HepG2 (cell line): ENCODE measurements around the gene ASAP2. TPM values are rescaled to one million over a fixed set of nuclear protein-coding genes. Genes with fewer than 3 reads are reported as not detected.

Experiments
- AGO2 ChIP-seq: fragments of 200-400 bp; formaldehyde crosslinking; optimal IDR thresholded peaks from 2 replicates; pipeline ENCODE3; 2017; ENCODE audit warnings: mild to moderate bottlenecking, low read depth, low read length, moderate library complexity
- FOSL2 ChIP-seq: sonication (generic); formaldehyde crosslinking; IDR thresholded peaks from 2 replicates; pipeline ENCODE4 v1.4.0; 2020; ENCODE audit warnings: missing genetic modification reagents
- HOXA5 ChIP-seq: sonication (generic); formaldehyde crosslinking; IDR thresholded peaks from 2 replicates; pipeline ENCODE4 v1.4.0; 2020; ENCODE audit warnings: missing genetic modification reagents
- MAFG ChIP-seq: sonication (generic); formaldehyde crosslinking; IDR thresholded peaks from 2 replicates; pipeline ENCODE4 v1.5.1; 2020; ENCODE audit warnings: mild to moderate bottlenecking, missing genetic modification reagents
- RFX3 ChIP-seq: IDR thresholded peaks from 2 replicates; pipeline ENCODE4 v1.6.1; 2016; ENCODE audit warnings: missing biosample characterization, missing genetic modification reagents
- RFXAP ChIP-seq: sonication (generic); formaldehyde crosslinking; IDR thresholded peaks from 2 replicates; pipeline ENCODE4 v1.4.0; 2020; ENCODE audit warnings: missing genetic modification reagents, borderline replicate concordance
- TEAD3 ChIP-seq: optimal IDR thresholded peaks from 2 replicates; pipeline ENCODE3; 2016; ENCODE audit warnings: borderline replicate concordance
- WIZ ChIP-seq: sonication (generic); formaldehyde crosslinking; IDR thresholded peaks from 2 replicates; pipeline ENCODE4 v1.5.1; 2020; ENCODE audit warnings: mild to moderate bottlenecking, missing genetic modification reagents
- ZNF598 ChIP-seq: sonication (generic); formaldehyde crosslinking; IDR thresholded peaks from 2 replicates; pipeline ENCODE4 v1.5.1; 2020; ENCODE audit warnings: mild to moderate bottlenecking, missing genetic modification reagents, borderline replicate concordance
- polyA plus RNA-seq, 8 experiments: library from polyadenylated mRNA; depleted of rRNA in 3 of 8; stranded (reverse) in 7 of 8; unstranded in 1 of 8; fragments of >200 nt; fragmentation: Illumina TruSeq in 4 of 8; extraction: Trizol in 4 of 8; gene quantifications; 2 replicates each; pipeline versions ENCODE4 v1.2.1 to v1.2.3, GENCODE V29; 2011 to 2016; ENCODE audit warnings: low read depth in 4 of 8, missing spikeins in 1 of 8, mixed read lengths in 1 of 8; ENCODE audit not compliant: insufficient read depth in 1 of 8
- total RNA-seq, 5 experiments: library from RNA; depleted of rRNA; stranded (reverse); fragments of >200 nt; fragmentation: Illumina TruSeq; extraction: Trizol; gene quantifications; 2 replicates each; pipeline ENCODE4 v1.2.3, GENCODE V29; 2016; ENCODE audit warnings: low read depth in 1 of 5
- TF ChIP-seq, protein P1 (sequence below): sonication (generic); formaldehyde crosslinking; IDR thresholded peaks from 2 replicates; pipeline ENCODE4 v1.5.0; 2020; ENCODE audit warnings: missing genetic modification reagents
- TF ChIP-seq, protein P2 (sequence below): sonication (generic); IDR thresholded peaks from 2 replicates; pipeline ENCODE4 v1.6.1; 2016; ENCODE audit warnings: low read depth, borderline replicate concordance
- TF ChIP-seq, protein P3 (sequence below): sonication (generic); formaldehyde crosslinking; IDR thresholded peaks from 2 replicates; pipeline ENCODE4 v1.5.1; 2020; ENCODE audit warnings: mild to moderate bottlenecking, moderate library complexity, missing genetic modification reagents
- TF ChIP-seq, protein P4 (sequence below): sonication (generic); formaldehyde crosslinking; IDR thresholded peaks from 2 replicates; pipeline ENCODE4 v1.4.0; 2020; ENCODE audit warnings: missing genetic modification reagents, mild to moderate bottlenecking, borderline replicate concordance
- TF ChIP-seq, protein P5 (sequence below): sonication (generic); formaldehyde crosslinking; IDR thresholded peaks from 2 replicates; pipeline ENCODE4 v1.5.0; 2020; ENCODE audit warnings: mild to moderate bottlenecking, missing genetic modification reagents, moderate library complexity
- TF ChIP-seq, protein P6 (sequence below): sonication (generic); formaldehyde crosslinking; IDR thresholded peaks from 2 replicates; pipeline ENCODE4 v1.8.0; 2023; ENCODE audit warnings: mild to moderate bottlenecking, missing genetic modification reagents
- TF ChIP-seq, protein P7 (sequence below): sonication (generic); formaldehyde crosslinking; IDR thresholded peaks from 2 replicates; pipeline ENCODE4 v1.4.0; 2020; ENCODE audit warnings: mild to moderate bottlenecking, missing genetic modification reagents
- TF ChIP-seq, protein P8 (sequence below): sonication (generic); formaldehyde crosslinking; IDR thresholded peaks from 2 replicates; pipeline ENCODE4 v1.4.0; 2020; ENCODE audit warnings: missing genetic modification reagents, borderline replicate concordance

The ASAP2 gene
- total and polyA plus RNA-seq, 2 of the 13 experiments (the other 11 are each of a cell fraction or from before 2014, with no cell fraction given), result 7.3 to 22.3 TPM

DNA sequence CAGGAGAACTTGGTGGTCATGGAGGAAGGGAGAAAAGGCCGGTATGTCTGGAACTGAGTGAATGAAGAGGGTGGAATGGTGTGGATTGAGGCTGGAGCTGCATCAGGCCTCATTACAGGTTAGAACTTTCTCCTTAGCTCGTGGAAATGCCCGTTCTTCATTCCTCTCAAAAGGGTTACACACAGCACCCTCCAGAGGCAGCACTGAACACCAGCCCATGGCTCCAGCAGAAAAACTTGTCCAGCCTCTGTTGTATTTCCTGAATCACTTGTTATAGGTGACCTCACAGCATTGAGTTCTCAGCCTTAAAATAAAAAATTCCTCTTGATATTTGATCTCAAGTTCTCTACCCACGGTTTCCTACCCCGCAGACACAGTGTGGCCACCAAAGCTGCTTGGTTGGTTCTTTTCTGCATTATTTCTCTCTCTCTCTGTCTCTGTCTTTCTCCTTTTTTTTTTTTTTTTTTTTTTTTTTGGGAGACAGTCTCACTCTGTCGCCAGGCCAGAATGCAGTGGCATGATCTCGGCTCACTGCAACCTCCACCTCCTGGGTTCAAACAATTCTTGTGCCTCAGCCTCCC is 127.1 kb downstream of the ASAP2 start (continued):
- TF ChIP-seq TEAD3 (CRISPR knock-in tag) (peak; percentile 75), RFXAP (CRISPR knock-in tag) (0 out of 2 replicates have a peak, but pooled peaks have one; percentile 30), MAFG (CRISPR knock-in tag) (no peak), AGO2 (no peak), ZNF598 (CRISPR knock-in tag) (no peak), WIZ (CRISPR knock-in tag) (no peak), FOSL2 (CRISPR knock-in tag) (peak; percentile 30; the same call in 1 of the 2 replicates), HOXA5 (CRISPR knock-in tag) (no peak), RFX3 (CRISPR knock-in tag) (no peak)
- TF ChIP-seq, protein P1, sequence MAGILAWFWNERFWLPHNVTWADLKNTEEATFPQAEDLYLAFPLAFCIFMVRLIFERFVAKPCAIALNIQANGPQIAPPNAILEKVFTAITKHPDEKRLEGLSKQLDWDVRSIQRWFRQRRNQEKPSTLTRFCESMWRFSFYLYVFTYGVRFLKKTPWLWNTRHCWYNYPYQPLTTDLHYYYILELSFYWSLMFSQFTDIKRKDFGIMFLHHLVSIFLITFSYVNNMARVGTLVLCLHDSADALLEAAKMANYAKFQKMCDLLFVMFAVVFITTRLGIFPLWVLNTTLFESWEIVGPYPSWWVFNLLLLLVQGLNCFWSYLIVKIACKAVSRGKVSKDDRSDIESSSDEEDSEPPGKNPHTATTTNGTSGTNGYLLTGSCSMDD, result no peak
- TF ChIP-seq, protein P2, sequence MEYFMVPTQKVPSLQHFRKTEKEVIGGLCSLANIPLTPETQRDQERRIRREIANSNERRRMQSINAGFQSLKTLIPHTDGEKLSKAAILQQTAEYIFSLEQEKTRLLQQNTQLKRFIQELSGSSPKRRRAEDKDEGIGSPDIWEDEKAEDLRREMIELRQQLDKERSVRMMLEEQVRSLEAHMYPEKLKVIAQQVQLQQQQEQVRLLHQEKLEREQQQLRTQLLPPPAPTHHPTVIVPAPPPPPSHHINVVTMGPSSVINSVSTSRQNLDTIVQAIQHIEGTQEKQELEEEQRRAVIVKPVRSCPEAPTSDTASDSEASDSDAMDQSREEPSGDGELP, result no peak
- TF ChIP-seq, protein P3, sequence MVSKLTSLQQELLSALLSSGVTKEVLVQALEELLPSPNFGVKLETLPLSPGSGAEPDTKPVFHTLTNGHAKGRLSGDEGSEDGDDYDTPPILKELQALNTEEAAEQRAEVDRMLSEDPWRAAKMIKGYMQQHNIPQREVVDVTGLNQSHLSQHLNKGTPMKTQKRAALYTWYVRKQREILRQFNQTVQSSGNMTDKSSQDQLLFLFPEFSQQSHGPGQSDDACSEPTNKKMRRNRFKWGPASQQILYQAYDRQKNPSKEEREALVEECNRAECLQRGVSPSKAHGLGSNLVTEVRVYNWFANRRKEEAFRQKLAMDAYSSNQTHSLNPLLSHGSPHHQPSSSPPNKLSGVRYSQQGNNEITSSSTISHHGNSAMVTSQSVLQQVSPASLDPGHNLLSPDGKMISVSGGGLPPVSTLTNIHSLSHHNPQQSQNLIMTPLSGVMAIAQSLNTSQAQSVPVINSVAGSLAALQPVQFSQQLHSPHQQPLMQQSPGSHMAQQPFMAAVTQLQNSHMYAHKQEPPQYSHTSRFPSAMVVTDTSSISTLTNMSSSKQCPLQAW (CRISPR knock-in tag), result peak; percentile 29; the same call in 1 of the 2 replicates
- TF ChIP-seq, protein P4, sequence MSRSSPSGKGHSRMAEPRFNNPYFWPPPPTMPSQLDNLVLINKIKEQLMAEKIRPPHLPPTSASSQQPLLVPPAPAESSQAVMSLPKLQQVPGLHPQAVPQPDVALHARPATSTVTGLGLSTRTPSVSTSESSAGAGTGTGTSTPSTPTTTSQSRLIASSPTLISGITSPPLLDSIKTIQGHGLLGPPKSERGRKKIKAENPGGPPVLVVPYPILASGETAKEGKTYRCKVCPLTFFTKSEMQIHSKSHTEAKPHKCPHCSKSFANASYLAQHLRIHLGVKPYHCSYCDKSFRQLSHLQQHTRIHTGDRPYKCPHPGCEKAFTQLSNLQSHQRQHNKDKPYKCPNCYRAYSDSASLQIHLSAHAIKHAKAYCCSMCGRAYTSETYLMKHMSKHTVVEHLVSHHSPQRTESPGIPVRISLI (CRISPR knock-in tag), result peak; percentile 61; the same call in 1 of the 2 replicates
- TF ChIP-seq, protein P5, sequence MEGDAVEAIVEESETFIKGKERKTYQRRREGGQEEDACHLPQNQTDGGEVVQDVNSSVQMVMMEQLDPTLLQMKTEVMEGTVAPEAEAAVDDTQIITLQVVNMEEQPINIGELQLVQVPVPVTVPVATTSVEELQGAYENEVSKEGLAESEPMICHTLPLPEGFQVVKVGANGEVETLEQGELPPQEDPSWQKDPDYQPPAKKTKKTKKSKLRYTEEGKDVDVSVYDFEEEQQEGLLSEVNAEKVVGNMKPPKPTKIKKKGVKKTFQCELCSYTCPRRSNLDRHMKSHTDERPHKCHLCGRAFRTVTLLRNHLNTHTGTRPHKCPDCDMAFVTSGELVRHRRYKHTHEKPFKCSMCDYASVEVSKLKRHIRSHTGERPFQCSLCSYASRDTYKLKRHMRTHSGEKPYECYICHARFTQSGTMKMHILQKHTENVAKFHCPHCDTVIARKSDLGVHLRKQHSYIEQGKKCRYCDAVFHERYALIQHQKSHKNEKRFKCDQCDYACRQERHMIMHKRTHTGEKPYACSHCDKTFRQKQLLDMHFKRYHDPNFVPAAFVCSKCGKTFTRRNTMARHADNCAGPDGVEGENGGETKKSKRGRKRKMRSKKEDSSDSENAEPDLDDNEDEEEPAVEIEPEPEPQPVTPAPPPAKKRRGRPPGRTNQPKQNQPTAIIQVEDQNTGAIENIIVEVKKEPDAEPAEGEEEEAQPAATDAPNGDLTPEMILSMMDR (CRISPR knock-in tag), result peak; percentile 90
- TF ChIP-seq, protein P6, sequence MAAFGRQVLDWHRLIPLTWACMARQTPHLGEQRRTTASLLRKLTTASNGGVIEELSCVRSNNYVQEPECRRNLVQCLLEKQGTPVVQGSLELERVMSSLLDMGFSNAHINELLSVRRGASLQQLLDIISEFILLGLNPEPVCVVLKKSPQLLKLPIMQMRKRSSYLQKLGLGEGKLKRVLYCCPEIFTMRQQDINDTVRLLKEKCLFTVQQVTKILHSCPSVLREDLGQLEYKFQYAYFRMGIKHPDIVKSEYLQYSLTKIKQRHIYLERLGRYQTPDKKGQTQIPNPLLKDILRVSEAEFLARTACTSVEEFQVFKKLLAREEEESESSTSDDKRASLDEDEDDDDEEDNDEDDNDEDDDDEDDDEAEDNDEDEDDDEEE (CRISPR knock-in tag), result no peak
- TF ChIP-seq, protein P7, sequence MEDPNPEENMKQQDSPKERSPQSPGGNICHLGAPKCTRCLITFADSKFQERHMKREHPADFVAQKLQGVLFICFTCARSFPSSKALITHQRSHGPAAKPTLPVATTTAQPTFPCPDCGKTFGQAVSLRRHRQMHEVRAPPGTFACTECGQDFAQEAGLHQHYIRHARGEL (CRISPR knock-in tag), result no peak
- TF ChIP-seq, protein P8, sequence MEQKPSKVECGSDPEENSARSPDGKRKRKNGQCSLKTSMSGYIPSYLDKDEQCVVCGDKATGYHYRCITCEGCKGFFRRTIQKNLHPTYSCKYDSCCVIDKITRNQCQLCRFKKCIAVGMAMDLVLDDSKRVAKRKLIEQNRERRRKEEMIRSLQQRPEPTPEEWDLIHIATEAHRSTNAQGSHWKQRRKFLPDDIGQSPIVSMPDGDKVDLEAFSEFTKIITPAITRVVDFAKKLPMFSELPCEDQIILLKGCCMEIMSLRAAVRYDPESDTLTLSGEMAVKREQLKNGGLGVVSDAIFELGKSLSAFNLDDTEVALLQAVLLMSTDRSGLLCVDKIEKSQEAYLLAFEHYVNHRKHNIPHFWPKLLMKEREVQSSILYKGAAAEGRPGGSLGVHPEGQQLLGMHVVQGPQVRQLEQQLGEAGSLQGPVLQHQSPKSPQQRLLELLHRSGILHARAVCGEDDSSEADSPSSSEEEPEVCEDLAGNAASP (CRISPR knock-in tag), result 0 out of 2 replicates have a peak, but pooled peaks have one; percentile 25
